HG03521 (cell line): ENCODE measurements around the gene RAD23B.
A peak's percentile ranks its signal among the peaks of the same experiment; 100 is the strongest.

Experiments used
- ATAC-seq: cut with Tn5 transposase; IDR thresholded peaks from one replicate; pipeline ENCODE4 v1.9.1; 2021; ENCODE audit warnings: mild to moderate bottlenecking, moderate library complexity; ENCODE audit not compliant: unreplicated experiment

The RAD23B gene

DNA sequence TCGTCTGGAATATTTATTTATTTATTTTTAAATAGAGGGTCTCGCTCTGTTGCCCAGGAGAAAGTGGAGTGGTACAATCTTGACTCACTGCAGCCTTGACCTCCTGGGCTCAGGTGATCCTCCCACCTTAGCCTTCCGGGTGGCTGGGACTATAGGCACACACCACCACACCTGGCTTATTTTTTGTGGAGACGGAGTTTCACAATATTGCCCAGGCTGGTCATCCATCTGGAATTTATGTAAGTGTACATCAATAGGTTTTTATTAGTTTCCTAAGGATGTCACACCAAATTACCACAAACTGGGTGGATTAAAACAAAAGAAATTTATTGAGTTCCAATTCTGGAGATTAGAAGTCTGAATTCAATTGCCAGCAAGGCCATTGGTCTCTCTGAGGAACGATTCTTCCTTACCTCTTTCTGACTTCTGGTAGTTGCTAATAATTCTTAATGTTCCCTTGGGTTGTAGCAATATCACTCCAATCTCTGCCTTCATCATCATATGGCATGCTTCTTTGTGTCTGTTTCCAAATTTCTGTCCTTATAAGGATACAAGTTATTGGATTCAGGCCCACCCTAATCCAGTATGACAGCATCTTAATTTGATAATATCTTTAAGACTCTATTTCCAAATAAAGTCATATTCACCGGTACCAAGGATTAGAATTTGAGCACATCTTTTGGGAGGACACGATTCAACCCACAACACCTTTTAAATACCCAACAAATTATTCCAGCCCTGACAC is 16.3 kb upstream of the RAD23B start:
- no peak for ATAC-seq

DNA sequence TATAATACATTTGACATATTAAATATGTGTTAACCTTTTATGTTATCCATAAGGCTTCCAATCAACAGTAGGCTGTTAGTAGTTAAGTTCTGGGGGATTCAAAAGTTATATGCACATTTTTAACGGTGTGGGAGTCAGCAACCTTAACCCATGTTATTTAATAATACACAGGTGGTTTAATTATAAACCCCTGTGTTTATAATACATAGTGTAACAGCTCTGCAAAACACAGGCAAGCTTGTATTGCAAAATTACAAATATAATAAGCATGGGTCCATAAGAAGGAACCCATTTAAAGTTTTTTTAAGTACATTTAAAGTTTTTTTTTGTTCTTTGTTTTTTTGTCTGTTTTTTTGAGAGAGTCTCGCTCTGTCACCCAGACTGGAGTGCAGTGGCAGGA is 14.5 kb upstream of the RAD23B start:
- no peak for ATAC-seq

DNA sequence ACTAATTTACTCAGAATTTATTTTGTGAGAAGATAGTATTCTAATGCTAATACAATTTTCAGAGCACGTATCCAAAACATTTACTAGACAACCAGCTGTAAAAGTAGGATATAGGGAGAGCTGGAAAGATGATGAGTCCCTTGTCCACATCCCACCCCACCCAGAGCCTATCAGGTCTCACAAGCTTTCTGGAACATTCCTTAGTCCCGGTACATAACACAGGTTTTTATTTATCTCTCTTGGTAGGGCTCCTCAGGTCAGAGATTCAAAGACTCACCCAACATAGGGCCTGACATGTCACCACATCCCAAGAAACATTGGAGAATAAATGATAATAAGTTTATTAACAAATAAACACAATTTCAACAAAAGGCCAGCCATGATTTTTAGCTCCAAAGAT is 13.8 kb upstream of the RAD23B start:
- no peak for ATAC-seq

GRCh38 chr9:107269681-107270080 is 13.4 kb upstream of the RAD23B start:
- ATAC-seq: no peak

GRCh38 chr9:107270082-107270481 is 13.0 kb upstream of the RAD23B start:
- ATAC-seq: no peak

DNA sequence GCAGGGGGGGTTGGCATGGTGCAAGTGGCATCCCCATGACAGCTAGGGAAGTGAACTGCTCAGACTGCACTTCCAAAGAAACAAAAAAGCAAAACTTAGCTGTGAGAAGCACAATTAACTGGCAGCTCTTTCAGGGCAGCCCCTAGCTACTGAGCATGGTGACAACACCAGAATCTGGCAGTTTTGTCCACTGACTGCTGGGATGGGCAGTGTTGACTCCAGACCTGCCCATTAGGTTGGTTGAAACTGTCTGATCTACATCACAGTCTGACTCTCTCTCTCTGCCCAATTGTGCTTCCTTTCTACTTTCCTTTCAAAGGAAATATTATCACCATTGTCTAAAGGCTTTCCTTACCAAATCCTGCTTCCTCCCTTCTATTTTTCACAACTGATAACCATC is 12.5 kb upstream of the RAD23B start:
- ATAC-seq: no peak

DNA sequence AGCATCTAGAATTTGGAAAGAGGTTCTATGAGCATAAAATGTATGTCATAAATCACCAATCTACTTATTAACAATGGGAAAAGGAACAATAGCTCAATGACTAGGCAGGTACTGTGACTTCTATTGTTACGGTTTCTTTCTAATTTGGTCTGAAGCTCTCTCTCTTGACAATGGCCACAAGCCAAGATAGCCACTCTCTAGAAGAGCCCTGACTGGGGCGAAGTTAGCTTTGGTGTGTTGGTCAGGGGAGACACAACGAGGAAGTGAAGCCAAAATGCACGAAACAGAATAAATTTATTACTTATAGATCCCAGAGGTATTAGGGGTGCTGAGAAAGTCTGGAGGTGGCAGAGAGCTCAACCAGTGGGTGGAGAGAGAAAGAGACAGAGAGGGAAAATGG is 9.4 kb upstream of the RAD23B start:
- no peak for ATAC-seq

- peak; percentile 66 for ATAC-seq
Measured at GRCh38 chr9:107274096-107274495, 9.0 kb upstream of the RAD23B start.

- no peak for ATAC-seq
Measured at GRCh38 chr9:107274953-107275422, 8.1 kb upstream of the RAD23B start.

DNA sequence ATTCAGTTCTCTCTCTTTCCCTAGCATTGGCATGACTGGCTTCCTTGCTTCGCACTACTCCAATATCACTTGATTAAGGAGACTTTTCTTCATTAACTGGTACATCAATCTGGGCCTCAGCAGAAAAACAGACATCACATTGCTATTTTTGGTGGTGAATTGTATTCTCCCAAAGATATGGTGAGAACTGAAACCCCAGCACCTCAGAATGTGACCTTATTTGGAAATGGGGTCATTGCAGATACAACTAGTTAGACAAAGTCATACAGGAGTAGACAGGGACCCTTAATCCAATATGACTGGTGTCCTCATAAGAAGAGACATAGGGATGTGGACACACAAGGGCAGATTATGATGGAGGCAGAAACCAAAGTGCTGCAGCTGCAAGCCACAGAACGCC is 7.5 kb upstream of the RAD23B start:
- ATAC-seq: no peak

DNA sequence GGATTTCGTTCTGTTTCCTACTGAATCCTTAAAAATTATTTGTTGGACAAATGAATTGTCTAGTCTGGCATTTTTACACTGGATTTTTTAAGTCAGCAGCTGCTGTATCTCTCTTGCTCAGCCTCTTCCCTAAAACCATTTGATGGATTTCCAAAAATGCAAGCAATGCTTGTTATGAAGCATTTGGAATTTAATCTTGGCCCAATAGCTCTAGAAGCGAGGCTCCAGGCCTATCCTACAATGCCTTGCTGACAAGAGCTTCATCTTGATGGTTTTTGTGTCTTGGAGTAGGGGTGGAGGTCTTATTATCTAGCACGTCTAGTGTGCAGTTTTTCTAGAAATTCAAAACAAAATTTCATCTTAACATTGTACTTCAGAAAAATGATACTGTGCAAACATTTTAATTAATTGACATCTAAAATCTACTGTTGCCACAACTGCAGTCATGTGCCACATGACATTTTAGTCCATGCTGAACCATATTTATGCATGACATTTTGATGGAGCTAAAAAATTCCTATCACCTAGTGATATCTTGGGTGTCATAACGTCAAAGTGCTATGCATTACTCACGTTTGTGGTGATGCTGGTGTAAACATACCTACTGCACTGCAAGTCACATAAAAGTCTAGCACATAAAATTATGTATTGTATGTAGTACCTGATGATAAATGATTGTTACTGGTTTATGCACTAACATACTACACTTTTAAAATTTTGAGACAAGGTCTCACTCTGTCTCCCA is 5.9 kb upstream of the RAD23B start:
- ATAC-seq: no peak

GRCh38 chr9:107277801-107278200 is 5.3 kb upstream of the RAD23B start:
- ATAC-seq: no peak

GRCh38 chr9:107279086-107279485 is 4.0 kb upstream of the RAD23B start:
- ATAC-seq: no peak

- no peak for ATAC-seq
Measured at GRCh38 chr9:107280543-107280942, 2.5 kb upstream of the RAD23B start.

DNA sequence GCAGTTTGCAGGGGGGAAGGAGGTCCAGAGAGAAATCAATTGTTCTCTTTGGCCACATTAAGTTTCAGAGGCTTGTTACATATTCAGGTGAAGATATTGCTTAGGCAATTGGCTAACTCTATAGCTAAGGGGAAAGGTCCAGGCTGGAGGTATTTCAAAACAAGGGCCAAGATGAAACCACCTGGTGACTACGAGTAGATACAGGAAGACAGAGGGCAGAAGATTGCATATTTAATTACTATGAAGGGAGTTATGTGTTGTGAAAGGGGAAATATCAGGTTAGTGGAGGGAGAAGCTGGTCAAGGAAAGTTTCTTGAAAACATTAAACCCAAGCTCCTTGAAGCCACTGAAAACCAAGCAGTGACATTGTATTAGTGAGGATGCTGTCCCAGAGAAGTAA is 1.9 kb upstream of the RAD23B start:
- ATAC-seq: no peak

DNA sequence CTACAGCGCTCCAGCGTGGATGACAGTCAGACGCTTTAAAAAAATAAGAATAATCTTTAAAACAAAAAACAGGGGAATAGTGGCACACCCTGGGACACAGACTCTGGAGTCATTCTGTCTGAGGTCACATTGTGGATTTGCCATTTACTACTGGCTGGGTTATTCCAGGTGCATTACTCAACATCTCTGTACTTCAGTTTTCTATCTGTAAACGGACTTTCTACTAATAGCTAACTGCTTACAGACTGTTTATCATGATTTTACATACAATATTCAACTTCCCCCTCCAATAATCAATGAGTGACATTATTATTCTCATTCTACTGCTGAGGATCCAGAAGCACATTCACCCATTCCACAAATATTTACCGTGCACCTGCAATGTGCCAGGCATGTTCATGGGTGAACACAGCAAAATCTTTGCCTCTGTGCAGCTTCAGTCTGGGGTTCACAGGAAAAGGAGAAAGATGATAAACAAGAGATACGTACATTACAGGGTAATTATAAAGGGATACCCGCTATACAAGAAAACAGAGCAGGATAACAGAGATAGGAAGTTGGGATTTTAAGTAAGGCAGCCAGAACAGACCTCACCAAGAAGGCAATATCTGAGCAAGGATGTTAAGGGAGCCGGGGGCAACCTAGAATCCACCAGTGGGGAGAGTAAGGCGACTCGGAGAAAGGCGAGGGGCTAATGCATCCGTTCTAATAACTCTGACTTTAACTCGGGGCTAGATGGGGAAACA is 984 bp upstream of the RAD23B start:
- ATAC-seq: peak; percentile 0

DNA sequence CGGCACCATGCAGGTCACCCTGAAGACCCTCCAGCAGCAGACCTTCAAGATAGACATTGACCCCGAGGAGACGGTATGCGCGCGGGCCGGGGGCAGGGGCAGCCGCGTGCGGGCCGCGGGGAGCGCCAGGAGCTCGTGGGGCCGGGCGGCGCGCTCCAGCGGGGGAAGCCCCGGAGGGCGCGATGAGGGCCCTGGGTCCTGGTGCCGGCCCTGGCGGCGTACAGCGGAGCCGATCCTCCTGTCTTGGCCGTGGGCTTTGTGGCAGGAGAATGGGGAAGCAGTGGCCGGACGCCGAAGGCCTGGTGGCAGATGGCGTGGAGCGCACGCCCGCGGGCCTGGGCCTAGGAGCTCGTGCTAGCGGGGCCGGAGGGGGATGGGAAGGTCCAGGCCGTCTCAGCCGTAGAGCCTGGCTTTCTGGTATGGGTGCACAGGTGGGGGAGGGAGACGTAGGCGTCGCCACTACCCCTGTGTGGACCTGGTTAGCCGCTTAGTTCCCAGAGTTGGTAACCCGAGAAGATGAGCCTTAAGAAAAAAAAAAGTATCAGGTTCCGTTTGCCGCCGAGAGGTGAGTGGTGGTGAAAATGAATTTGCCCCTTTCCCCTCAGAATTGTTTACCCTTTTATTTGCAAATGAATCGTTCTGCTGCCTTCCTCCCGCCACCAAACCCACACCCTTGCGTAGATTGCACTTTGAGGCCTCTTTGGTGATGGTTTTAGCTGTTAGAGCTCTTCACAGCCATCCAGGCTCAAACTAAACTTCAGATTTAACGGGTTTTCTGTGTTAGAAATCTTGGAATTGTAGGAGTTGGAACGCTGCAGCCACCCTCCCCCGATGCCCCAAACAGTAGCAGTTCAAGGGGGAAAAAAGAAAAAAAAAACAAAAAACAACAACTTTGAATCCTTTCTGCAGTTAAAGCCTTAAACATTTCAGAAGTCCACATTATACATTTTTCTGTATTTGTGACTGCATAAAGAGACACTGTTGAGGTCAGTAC is 841 bp downstream of the RAD23B start:
- ATAC-seq: peak; percentile 31

DNA sequence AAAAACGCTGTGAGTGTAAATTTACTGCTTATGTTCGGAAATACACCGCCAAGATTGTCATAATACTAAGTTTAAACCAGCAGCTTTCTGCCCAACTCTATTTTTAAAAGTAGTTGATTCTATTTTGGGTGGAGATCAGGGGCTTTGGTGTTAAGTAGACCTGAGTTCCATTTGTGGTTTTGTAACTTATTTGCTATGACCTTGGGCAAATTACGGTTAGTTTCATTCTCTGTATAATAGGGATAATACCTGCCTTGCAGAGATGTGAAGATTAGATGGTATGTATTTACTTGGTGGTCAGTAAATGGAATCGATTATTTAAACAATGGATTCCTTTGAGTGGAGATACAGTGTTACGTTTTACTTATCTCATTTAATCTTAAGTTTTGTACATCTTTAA is 1.6 kb downstream of the RAD23B start:
- ATAC-seq: no peak

DNA sequence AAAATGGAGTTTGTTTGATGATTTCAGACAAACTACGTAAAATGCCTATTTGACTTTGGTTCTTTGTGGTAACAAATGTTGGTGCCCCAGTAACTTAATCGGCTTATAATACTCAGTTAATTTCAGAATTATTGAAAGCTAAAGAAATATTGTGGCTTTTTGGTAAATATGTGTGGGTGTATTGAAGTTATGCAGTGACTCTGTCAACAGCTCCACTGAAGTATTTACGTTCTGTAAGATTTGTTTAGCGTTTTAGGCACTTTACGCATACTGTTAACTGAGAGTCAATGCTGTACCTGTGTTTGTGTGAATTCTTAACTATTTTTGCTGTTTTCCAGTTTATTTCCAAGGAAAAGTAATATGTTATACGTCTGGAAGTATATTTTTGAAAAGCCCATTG is 2.2 kb downstream of the RAD23B start:
- ATAC-seq: no peak

DNA sequence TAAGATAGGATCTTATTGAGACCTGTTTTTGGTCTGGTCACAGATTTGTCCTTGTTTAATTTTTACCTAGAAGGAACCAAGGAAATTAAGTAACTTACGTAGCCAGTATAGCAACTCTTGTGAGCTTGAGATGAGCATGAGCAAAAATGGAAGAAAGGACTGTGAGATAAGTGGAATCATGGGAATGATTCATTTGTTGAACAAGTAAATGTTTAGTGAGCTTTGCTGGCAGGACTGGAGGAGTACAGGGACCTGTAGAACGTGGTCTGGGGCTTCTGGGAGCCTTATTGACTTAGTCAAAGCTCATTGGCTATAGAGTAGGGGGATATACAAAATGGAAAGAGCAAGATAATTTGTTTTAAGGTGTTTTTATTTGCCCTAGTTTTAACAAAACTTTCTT is 3.0 kb downstream of the RAD23B start:
- no peak for ATAC-seq

- ATAC-seq: no peak
Measured at GRCh38 chr9:107288701-107289100, 5.6 kb downstream of the RAD23B start.
